H7 (cell line): ENCODE measurements around the gene TPM3. TPM values are rescaled to one million over a fixed set of nuclear protein-coding genes. Genes with fewer than 3 reads are reported as not detected.
A peak's percentile ranks its signal among the peaks of the same experiment; 100 is the strongest.
"Not testable (repeated sequence)": the region's sequence is repeated elsewhere in the genome, so short reads cannot be mapped to it uniquely, and the experiment has no call there.

ENCODE experiments used
- DNase-seq: peaks from one replicate; pipeline ENCODE4 v3.0.0; 2012
- H3K27me3 ChIP-seq: 2 replicates; pipeline ENCODE4 v1.6.0; 2011; ENCODE audit warnings: mild to moderate bottlenecking, low read length; ENCODE audit not compliant: control insufficient read depth, insufficient read depth
- H3K36me3 ChIP-seq: replicated peaks from 2 replicates; pipeline ENCODE4 v1.5.1; 2011; ENCODE audit warnings: low read length; ENCODE audit not compliant: control insufficient read depth, insufficient read depth
- H3K4me3 ChIP-seq: 2 replicates; pipeline ENCODE4 v1.5.1; 2011; ENCODE audit warnings: low read depth, mild to moderate bottlenecking, control low read depth, low read length, moderate library complexity; ENCODE audit not compliant: insufficient read depth
- total RNA-seq: library from RNA; depleted of rRNA; stranded (reverse); fragments of >200 nt; shearing (Covaris generic); gene quantifications from 2 replicates; pipeline ENCODE4 v1.2.3, GENCODE V29; 2014

Gene TPM3
- total RNA-seq, 1 experiment from 2014 or later: 754 TPM

DNA sequence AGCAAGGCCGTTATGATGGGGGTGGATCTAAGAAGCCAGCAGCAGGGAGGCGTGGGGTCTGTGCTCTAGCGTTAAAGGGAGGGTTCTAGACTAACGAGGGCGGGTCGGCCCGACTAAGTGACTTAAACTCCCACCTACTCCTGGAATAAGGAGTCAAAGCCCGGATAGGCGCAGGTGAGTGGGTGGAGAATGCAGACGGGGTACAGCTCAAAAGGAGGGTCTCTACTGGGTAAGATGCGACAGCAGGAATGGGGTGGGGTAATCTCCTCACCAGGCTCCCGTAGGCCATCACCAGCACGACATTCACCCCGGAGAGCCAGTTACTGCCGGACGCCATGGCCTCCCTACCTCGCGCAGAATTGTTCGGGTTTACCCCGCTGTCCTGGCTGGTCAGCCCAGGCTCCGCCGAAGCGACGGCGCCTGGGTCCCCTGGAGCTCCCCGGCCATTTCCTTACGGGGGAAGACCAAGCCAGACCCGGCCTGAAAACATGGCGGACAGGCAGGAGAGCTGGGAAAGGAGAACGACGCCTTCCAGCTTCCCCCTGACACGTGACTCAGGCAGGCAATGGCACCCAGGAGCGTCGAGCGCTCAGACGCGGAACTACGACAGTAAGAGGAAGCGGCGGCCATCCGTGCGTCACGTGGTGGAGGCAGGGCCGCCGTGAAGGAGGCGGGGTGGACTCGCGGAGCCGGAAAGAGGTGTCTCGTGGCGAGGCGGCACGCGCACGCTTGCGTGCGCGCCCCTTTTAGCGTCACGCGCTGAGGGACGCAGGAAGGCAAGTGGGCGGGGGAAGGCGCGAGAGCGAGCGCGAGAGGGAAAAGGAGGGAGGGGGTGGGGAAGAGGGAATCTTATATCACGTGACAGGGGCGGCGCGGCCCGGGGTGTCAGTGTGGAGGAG is 28.4 kb upstream of the TPM3 start, which contains the start of gene UBAP2L:
Gene UBAP2L, plus strand, starts transcription at position 885 of the 899 bp plus-strand sequence. CDS start 4,169 bp downstream, outside the sequence.
- H3K36me3 ChIP-seq: peaks cover 12% of the 10 kb centered on the region
- no peaks in the 10 kb centered on the region for H3K27me3 ChIP-seq
- H3K4me3 ChIP-seq: peak within 1 kb of the TSS; percentile 99
- DNase-seq: peak; percentile 96

DNA sequence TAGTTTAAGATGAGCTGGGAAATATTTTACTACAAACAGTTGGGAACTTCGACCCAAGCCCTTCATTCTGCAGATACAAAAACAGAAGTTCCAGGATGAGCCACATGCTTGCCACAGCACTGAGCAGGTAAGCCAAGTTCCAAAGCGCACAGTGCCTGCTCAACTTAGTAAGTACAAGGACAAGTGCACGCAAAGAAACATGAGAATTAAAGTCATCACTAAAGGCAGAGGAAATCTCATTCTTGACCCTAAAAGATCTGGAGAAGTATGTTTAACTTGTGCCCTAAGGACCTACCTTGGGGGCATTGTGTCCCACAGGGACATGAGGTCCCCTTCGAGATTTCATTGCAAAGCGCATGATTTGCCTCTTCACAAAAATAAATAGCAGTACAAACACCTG is 27.6 kb upstream of the TPM3 start:
- Histone ChIP-seq H3K4me3 (peak overlapping the region; percentile 99), H3K36me3 (peaks cover 10% of the 10 kb centered on the region), H3K27me3 (no peaks in the 10 kb centered on the region)
- DNase-seq: no peak

DNA sequence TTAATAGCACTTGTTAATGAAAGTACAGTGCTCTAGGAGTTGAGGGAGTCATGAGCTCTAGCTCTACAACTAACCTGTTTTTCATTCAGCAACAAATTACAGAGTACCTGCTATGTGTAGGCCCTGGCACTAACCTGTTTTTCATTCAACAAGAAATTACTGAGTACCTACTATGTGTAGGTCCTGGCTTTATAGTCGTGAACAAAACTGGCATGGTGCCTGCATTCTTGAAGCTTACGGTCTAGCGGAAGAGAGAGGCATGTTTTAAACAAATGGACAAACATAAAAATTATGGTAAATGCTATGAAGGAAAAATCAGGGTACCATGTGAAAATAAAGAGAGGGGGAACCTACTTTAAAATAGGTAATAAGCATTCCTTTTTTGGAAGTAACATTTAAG is 26.6 kb upstream of the TPM3 start:
- H3K4me3 ChIP-seq: no peak overlapping the region
- H3K36me3 ChIP-seq: peaks cover 15% of the 10 kb centered on the region
- H3K27me3 ChIP-seq: no peaks in the 10 kb centered on the region
- DNase-seq: no peak

DNA sequence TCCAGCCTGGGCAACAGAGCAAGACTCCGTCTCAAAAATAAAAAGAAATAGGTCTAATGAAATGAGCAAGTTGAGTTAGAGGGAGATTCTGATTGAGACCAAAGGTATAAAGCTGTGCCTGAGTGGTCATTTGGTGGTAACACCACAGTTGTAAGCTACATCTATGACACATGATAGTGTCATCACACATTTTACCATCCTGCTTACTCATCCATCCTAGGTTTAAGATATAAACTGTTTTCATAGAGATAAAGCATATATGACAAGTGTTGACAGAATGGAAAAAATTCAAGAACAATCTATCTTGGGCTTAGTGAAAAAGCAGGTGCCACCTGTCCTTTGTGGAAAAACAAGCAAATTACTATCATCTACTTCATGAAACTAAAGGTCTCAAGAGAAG is 21.4 kb upstream of the TPM3 start:
- H3K36me3 ChIP-seq: peaks cover 31% of the 10 kb centered on the region
- no peaks in the 10 kb centered on the region for H3K27me3 ChIP-seq
- DNase-seq: no peak
- H3K4me3 ChIP-seq: no peak overlapping the region

DNA sequence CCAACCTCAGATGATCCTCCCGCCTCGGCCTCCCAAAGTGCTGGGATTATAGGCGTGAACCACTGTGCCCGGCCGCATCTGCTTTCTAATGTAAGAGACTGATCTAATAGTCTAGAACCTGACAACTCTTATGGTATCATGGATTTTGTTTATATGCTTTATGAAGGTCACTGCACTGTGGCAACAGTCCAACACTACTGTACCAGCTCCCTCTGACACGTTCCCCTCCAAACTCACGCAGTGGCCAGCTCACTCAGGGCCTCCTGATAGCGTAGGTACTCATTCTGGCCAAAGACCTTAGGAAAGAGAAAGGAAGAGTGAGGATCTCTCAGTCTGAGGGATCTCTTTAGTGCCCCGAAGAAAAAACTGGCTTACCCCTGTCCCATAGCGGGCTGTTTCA is 20.2 kb upstream of the TPM3 start:
- DNase-seq: no peak
- no peak overlapping the region for H3K4me3 ChIP-seq
- H3K36me3 ChIP-seq: peaks cover 35% of the 10 kb centered on the region
- no peaks in the 10 kb centered on the region for H3K27me3 ChIP-seq

DNA sequence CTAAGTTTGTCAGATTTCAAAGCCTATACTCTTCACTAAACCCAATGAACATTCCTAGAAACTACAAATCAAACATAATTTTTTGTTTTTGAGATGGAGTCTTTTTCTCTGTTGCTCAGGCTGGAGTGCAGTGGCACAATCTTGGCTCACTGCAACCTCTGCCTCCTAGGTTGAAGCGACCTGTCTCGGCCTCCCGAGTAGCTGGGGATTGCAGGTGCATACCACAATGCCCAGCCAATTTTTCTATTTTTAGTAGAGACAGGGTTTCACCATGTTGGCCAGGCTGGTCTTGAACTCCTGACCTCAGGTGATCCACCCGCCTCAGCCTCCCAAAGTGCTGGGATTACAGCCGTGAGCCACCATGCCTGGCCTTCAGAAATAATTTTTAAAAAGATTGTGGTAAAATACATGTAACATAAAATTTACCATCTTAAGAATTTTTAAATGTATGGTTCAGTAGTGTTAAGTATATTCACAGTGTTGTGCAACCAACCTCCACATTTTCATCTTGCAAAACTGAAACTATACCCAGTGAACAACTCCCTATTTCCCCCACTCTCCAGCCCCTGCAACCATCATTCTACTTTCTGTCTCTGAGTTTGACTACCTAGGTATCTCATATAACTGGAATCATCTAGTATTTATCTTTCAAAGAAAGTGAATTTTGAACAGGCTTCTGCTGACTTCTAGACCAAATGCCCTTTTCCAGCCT is 16.9 kb upstream of the TPM3 start:
- no peak for DNase-seq
- H3K27me3 ChIP-seq: no peaks in the 10 kb centered on the region
- H3K4me3 ChIP-seq: no peak overlapping the region
- H3K36me3 ChIP-seq: peaks cover 40% of the 10 kb centered on the region

DNA sequence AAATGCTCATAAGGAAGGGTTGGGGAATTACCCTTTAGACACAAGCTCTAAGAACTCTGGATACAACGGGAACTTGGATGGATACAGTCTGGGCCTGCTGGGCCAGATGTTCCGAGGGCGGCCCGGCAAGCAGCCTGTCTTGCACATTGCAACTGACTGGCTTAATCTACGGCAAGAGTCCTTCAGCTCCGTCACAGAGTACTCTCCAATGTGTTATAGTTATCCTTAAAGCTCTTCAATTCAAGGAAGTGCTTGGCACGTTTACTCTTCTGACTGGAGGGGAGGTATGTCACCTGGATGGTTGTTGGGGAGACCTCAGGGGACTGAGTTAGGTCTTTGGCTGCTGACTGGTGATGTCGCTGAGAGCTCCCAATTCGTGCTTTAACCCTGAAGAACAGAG is 15.4 kb upstream of the TPM3 start:
- Histone ChIP-seq H3K4me3 (no peak overlapping the region), H3K27me3 (no peaks in the 10 kb centered on the region), H3K36me3 (peaks cover 27% of the 10 kb centered on the region)
- no peak for DNase-seq

DNA sequence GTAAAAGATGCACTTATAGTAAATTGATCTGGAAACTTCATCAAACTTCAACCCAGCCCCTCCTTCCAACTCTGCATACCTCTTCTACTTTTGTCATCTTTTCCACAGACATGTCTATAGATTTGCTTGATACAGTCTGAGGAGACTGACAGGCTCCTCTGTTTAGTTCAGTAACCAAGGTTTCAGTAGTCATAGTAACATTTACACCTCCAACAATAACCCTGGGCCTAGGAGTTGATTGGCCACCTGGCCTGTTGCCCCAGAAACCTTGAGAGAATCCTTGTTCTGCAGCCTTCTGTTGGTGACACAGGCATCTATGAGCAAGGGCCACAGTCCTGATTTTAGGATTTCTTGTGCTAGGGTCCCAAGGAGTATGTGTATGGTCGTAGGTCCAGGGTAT is 14.3 kb upstream of the TPM3 start, which contains the start of gene CFAP141:
Gene CFAP141, minus strand, starts transcription at position 138 of the 400 bp plus-strand sequence. Its CDS starts 26 bp downstream, at position 112.
- no peak for DNase-seq
- Histone ChIP-seq H3K27me3 (no peaks in the 10 kb centered on the region), H3K36me3 (peaks cover 23% of the 10 kb centered on the region), H3K4me3 (no peak within 1 kb of the TSS)

DNA sequence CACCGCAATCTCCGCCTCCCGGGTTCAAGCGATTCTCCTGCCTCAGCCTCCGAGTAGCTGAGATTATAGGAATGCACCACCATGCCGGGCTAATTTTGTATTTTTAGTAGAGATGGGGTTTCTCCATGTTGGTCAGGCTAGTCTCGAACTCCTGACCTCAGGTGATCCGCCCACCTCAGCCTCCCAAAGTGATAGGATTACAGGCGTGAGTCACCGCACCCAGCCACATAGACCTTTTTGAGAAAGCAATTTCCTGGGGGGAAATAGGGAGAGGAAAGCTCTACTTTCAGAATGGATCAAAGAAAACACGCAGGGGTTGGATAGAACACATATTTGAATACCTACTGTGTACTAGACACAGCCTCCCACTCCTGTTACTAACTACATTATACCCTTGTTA is 13.9 kb upstream of the TPM3 start:
- not testable (repeated sequence) for H3K4me3 ChIP-seq, DNase-seq, H3K27me3 ChIP-seq
- H3K36me3 ChIP-seq: peaks cover 22% of the 10 kb centered on the region

DNA sequence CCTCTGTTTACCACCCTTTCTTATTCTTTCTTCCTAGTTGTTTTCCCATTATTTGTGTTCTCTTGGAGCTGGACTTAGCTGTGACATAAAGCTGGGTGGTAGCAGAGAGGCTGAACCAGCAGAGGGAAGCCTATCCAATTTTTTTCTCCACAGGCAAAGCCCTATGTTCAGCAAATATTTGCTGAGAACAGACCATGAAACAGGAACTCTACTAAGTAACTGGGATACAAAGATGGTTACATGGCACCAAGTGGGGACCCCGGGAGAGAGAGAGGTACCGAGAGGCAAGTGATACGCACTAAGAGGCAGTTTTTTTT is 7.6 kb upstream of the TPM3 start:
- Histone ChIP-seq H3K4me3 (no peak overlapping the region), H3K27me3 (no peaks in the 10 kb centered on the region; the same call in 1 of the 2 replicates), H3K36me3 (no peaks in the 10 kb centered on the region)
- DNase-seq: no peak

DNA sequence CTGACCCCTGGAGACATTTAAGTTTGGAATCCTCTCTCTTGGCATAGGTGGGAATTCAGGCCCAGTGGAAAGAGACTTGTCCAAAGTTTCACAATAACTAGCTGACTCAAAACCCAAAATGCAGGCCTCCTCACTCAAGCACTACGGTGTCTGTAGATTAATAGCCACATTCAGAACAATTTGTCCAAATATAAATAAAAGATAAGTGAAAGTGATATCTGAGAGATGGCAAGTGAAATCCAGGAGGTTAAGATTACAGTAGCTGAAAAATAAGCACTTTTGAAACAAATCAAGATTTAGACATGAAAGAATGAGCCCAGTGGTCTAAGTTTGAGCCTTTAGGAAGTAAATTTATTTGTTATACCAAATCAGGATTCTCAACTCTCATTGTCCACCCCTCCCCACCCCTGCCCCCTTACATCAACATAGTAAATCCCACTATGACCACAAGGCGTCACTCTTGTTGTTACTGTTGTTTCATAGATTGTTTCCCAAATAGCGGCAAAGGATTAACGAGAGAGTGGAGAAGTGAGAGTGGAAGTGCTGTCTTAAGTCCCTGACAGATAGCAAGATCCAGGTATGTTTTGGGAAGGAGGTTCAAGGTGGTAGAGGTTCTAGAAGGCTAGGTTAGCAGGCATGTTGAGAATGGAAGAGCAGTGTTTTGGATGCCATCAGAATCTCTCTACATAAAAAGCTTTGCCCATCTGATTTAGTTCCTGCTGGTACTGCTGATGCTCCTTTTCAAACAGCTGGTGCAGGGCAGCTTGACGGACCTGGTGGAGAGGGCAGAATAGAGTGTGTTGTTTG is 7.1 kb upstream of the TPM3 start:
- no peaks in the 10 kb centered on the region; the same call in 1 of the 2 replicates for H3K27me3 ChIP-seq
- no peaks in the 10 kb centered on the region for H3K36me3 ChIP-seq
- no peak overlapping the region for H3K4me3 ChIP-seq
- peak; percentile 80 for DNase-seq

DNA sequence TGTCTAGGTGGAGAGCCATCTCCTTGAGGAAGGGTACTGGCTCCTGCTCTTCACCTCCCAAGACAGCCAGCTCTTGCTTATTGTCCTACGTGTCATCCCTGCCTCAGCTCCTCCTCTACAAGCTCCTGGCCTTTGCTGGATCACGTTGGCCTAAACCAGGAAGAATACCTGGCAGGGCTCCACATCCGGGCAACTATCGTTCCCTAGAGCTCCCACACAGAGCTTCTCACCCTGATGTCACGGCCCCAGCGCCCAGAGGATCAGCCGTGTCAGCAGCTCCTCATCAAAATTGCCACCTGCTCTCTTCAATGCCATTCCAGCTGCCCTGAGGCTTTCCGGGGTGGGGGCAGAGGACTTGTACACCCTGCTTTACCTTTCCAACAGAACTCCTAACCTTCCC is 1.9 kb upstream of the TPM3 start:
- no peaks in the 10 kb centered on the region; the same call in 1 of the 2 replicates for H3K27me3 ChIP-seq
- no peaks in the 10 kb centered on the region for H3K36me3 ChIP-seq
- no peak overlapping the region for H3K4me3 ChIP-seq
- DNase-seq: no peak

DNA sequence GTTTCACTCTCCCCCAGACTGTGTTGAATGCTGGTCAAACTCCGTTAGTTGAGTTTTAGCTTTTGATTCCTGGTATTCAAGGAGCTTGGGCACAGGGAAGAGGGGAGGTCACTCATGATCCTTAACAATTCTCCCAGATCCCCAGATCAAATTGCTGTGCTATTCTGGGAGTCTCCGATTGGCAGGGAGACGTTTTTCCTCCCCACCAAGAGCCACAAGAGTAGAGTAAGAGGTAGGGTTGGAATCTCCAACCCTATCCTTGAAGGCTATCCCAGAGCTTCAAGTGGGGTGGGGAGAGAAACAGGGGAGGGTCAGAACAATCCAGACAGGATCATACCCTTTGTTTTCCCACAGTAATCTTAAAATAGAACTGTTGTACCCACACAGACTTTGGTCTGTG is 576 bp upstream of the TPM3 start:
- no peaks in the 10 kb centered on the region; the same call in 1 of the 2 replicates for H3K27me3 ChIP-seq
- no peak overlapping the region for H3K4me3 ChIP-seq
- DNase-seq: no peak
- no peaks in the 10 kb centered on the region for H3K36me3 ChIP-seq

DNA sequence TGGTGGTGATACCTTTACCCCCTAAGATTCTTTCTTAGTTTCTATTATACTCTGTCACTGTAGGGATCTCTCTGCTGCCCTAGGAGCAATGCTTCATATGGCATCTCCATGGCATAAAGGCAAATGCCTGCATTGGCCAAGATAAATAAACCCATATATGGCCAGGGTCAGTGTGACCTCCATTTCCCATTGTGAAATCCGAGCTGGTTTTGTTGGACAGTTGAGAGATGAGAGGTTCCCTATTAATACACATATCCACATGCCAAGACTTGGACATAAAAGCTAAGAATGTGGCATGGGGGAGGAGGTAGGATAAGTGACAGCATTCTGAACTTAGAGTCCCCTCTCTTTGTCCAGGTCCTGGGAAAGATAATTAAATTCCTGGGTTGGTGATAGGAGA is 1.4 kb downstream of the TPM3 start:
- H3K36me3 ChIP-seq: no peaks in the 10 kb centered on the region
- no peak for DNase-seq
- H3K4me3 ChIP-seq: no peak overlapping the region
- no peaks in the 10 kb centered on the region; the same call in 1 of the 2 replicates for H3K27me3 ChIP-seq
